ENCODE data around the gene OCA2. TPM values are rescaled to one million over a fixed set of nuclear protein-coding genes. Genes with fewer than 3 reads are reported as not detected.
A peak's percentile ranks its signal among the peaks of the same experiment; 100 is the strongest.

Gene OCA2
- total RNA-seq, 1 donor from 2014 or later, result 1.2 TPM

GRCh38 chr15:28133281-28133680, 34.2 kb upstream of the OCA2 start:
- Mint-ChIP-seq H3K27ac (ENCODE audit: unreplicated experiment) (peak overlapping the region; percentile 92), H3K9me3 (ENCODE audit: unreplicated experiment) (no peaks in the 10 kb centered on the region), H3K4me3 (ENCODE audit: unreplicated experiment) (no peak overlapping the region), H3K4me1 (ENCODE audit: unreplicated experiment) (peaks cover 32% of the 10 kb centered on the region), H3K27me3 (ENCODE audit: unreplicated experiment) (no peaks in the 10 kb centered on the region), H3K36me3 (ENCODE audit: unreplicated experiment) (peaks cover 32% of the 10 kb centered on the region)
- no peak for DNase-seq (ENCODE audit: extremely low spot score, unreplicated experiment)
- TF ChIP-seq CTCF (IDR thresholded peaks at IDR 0.05), result no peak

- Mint-ChIP-seq H3K4me1 (ENCODE audit: unreplicated experiment) (peaks cover 32% of the 10 kb centered on the region), H3K9me3 (ENCODE audit: unreplicated experiment) (no peaks in the 10 kb centered on the region), H3K4me3 (ENCODE audit: unreplicated experiment) (no peak overlapping the region), H3K27me3 (ENCODE audit: unreplicated experiment) (no peaks in the 10 kb centered on the region), H3K27ac (ENCODE audit: unreplicated experiment) (peak overlapping the region; percentile 92), H3K36me3 (ENCODE audit: unreplicated experiment) (peaks cover 33% of the 10 kb centered on the region)
- TF ChIP-seq CTCF (IDR thresholded peaks at IDR 0.05), result no peak
- DNase-seq (ENCODE audit: extremely low spot score, unreplicated experiment), result no peak
Observed at GRCh38 chr15:28132524-28133275, 33.6 kb upstream of the OCA2 start.

- no peak for TF ChIP-seq CTCF (IDR thresholded peaks at IDR 0.05)
- Mint-ChIP-seq H3K4me3 (ENCODE audit: unreplicated experiment) (no peak overlapping the region), H3K4me1 (ENCODE audit: unreplicated experiment) (peaks cover 32% of the 10 kb centered on the region), H3K9me3 (ENCODE audit: unreplicated experiment) (no peaks in the 10 kb centered on the region), H3K27me3 (ENCODE audit: unreplicated experiment) (no peaks in the 10 kb centered on the region), H3K36me3 (ENCODE audit: unreplicated experiment) (peaks cover 34% of the 10 kb centered on the region), H3K27ac (ENCODE audit: unreplicated experiment) (peak overlapping the region; percentile 92)
- no peak for DNase-seq (ENCODE audit: extremely low spot score, unreplicated experiment)
Observed at GRCh38 chr15:28131946-28132345, 32.8 kb upstream of the OCA2 start.

GRCh38 chr15:28131400-28131799, 32.3 kb upstream of the OCA2 start:
- peaks cover 30% of the 10 kb centered on the region for H3K36me3 Mint-ChIP-seq (ENCODE audit: unreplicated experiment)
- no peak for DNase-seq (ENCODE audit: extremely low spot score, unreplicated experiment)
- H3K4me3 Mint-ChIP-seq (ENCODE audit: unreplicated experiment), result no peak overlapping the region
- H3K9me3 Mint-ChIP-seq (ENCODE audit: unreplicated experiment), result no peaks in the 10 kb centered on the region
- H3K4me1 Mint-ChIP-seq (ENCODE audit: unreplicated experiment), result peaks cover 32% of the 10 kb centered on the region
- no peak for TF ChIP-seq CTCF (IDR thresholded peaks at IDR 0.05)
- H3K27ac Mint-ChIP-seq (ENCODE audit: unreplicated experiment), result no peak overlapping the region
- no peaks in the 10 kb centered on the region for H3K27me3 Mint-ChIP-seq (ENCODE audit: unreplicated experiment)

- no peak for TF ChIP-seq CTCF (IDR thresholded peaks at IDR 0.05)
- H3K9me3 Mint-ChIP-seq (ENCODE audit: unreplicated experiment), result no peaks in the 10 kb centered on the region
- H3K36me3 Mint-ChIP-seq (ENCODE audit: unreplicated experiment), result peaks cover 30% of the 10 kb centered on the region
- no peak for DNase-seq (ENCODE audit: extremely low spot score, unreplicated experiment)
- H3K4me3 Mint-ChIP-seq (ENCODE audit: unreplicated experiment), result no peak overlapping the region
- peaks cover 32% of the 10 kb centered on the region for H3K4me1 Mint-ChIP-seq (ENCODE audit: unreplicated experiment)
- H3K27ac Mint-ChIP-seq (ENCODE audit: unreplicated experiment), result no peak overlapping the region
- H3K27me3 Mint-ChIP-seq (ENCODE audit: unreplicated experiment), result no peaks in the 10 kb centered on the region
Observed at GRCh38 chr15:28130651-28131050, 31.5 kb upstream of the OCA2 start.
